GM18508 (cell line): ENCODE measurements around the gene BLCAP.
"Not testable (repeated sequence)": the region's sequence is repeated elsewhere in the genome, so short reads cannot be mapped to it uniquely, and the experiment has no call there.

Experiments used
- ATAC-seq: cut with Tn5 transposase; IDR thresholded peaks from one replicate; pipeline ENCODE4 v1.9.1; 2021; ENCODE audit warnings: moderate number of reproducible peaks; ENCODE audit not compliant: insufficient read depth, unreplicated experiment

The BLCAP gene

GRCh38 chr20:37527638-37528445, at the start of gene BLCAP:
TSS of gene BLCAP (minus strand) at chr20:37527876. CDS start at chr20:37519174, 8,702 bp downstream.
- no peak for ATAC-seq

- ATAC-seq, result not testable (repeated sequence)
Measured at GRCh38 chr20:37577436-37577835, 49.8 kb upstream of the BLCAP start.

GRCh38 chr20:37576911-37577310, 49.2 kb upstream of the BLCAP start:
- no peak for ATAC-seq

GRCh38 chr20:37575884-37576283, 48.2 kb upstream of the BLCAP start:
- no peak for ATAC-seq

- no peak for ATAC-seq
Measured at GRCh38 chr20:37574199-37574890, 46.7 kb upstream of the BLCAP start.

- no peak for ATAC-seq
Measured at GRCh38 chr20:37573626-37574198, 46.0 kb upstream of the BLCAP start.

GRCh38 chr20:37571033-37571432, 43.4 kb upstream of the BLCAP start:
- no peak for ATAC-seq

- no peak for ATAC-seq
Measured at GRCh38 chr20:37570419-37570818, 42.7 kb upstream of the BLCAP start.

- ATAC-seq, result no peak
Measured at GRCh38 chr20:37567671-37568588, 40.3 kb upstream of the BLCAP start.

- ATAC-seq, result no peak
Measured at GRCh38 chr20:37567331-37567665, 39.6 kb upstream of the BLCAP start.

GRCh38 chr20:37566590-37567330, 39.1 kb upstream of the BLCAP start:
- no peak for ATAC-seq

GRCh38 chr20:37565134-37565811, 37.6 kb upstream of the BLCAP start:
- no peak for ATAC-seq

GRCh38 chr20:37564388-37565133, 36.9 kb upstream of the BLCAP start:
- ATAC-seq, result no peak

- no peak for ATAC-seq
Measured at GRCh38 chr20:37564016-37564387, 36.3 kb upstream of the BLCAP start.

GRCh38 chr20:37562695-37563480, 35.2 kb upstream of the BLCAP start:
- no peak for ATAC-seq

- ATAC-seq, result no peak
Measured at GRCh38 chr20:37560629-37561028, 33.0 kb upstream of the BLCAP start.

- ATAC-seq, result no peak
Measured at GRCh38 chr20:37559312-37560027, 31.8 kb upstream of the BLCAP start.
